Vagina (tissue), 2 donors: Measurements from ENCODE around the gene MSI2.

ENCODE experiments used
- CTCF ChIP-seq, 3 experiments: fragments of 450-650 bp in 2 of 3; fragments of 200-600 bp in 1 of 3; sonication (generic) in 1 of 3; IDR thresholded peaks; one replicate each; pipeline ENCODE4 v1.5.1; 2017 to 2019; ENCODE audit warnings: antibody characterized with exemption in 3 of 3, mild to moderate bottlenecking in 2 of 3, moderate library complexity in 2 of 3
- POLR2A ChIP-seq, 2 donors: fragments of 450-650 bp; IDR thresholded peaks; one replicate each; pipeline ENCODE4 v1.6.1; 2017; ENCODE audit warnings: antibody characterized with exemption in 2 of 2, mild to moderate bottlenecking in 2 of 2, moderate library complexity in 2 of 2

GRCh38 chr17:57257195-57257894 is 1.0 kb downstream of the MSI2 start:
- TF ChIP-seq POLR2A (IDR thresholded peaks at IDR 0.05) (no peak), CTCF (IDR thresholded peaks at IDR 0.05) (no peak)
